ENCODE data around the gene RERE. TPM values are rescaled to one million over a fixed set of nuclear protein-coding genes. Genes with fewer than 3 reads are reported as not detected.
"Not testable (repeated sequence)": the region's sequence is repeated elsewhere in the genome, so short reads cannot be mapped to it uniquely, and the experiment has no call there.

Gene RERE
- total and polyA plus RNA-seq, 12 donors = 46.5 to 163 (median 139) TPM

DNA sequence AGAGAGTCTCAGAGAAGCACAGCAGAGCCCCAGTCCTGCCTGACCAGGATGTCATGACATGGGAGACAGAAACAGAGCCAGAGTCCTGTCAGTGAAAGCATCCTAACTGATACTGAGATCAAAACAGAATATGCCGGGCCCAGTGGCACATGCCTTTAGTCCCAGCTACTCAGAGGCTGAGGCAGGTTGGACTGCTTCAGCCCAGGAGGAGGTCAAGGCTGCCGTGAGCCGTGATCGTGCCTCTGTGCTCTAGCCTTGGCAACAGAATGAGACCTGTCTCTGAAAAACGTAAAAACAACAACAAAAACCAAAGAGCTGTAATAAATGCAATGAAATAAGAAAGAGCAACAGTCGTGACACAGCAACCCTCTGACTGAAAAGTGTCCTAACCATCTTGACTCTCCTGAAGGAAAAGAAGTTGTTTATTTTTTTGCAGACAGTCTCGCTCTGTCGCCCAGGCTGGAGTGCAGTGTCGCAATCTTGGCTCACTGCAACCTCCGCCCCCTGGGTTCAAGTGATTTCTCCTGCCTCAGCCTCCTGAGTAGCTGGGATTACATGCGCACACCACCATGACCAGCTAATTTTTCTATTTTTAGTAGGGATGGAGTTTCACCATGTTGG lies 310.3 kb downstream of the RERE start:
- intact Hi-C loops (cut with DNase I) = no loop called here

DNA sequence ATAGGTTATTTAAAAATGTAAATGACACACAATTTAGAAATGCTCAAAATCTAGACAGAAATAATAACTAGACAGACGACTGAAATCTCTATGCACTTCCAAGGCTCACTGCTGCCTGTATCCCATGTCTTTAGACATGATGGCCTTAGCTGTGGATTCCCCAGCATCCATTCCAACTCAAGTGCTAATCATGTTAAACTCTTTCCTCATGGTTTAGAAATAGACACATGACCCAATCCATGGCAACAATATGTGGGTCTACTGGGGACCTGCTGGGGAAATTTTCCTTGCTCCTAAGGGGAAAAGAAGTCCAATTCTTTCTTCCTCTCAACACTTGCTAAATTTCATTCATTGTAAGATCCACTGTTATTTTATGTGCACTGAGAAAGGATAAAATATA lies 311.0 kb downstream of the RERE start:
- peaks cover 0 to 13% (median 0%) of the 10 kb centered on the region in 9 donors for H3K36me3 ChIP-seq
- no peaks in the 10 kb centered on the region for H3K27me3 ChIP-seq
- peak overlapping the region in 1 of 10 donors; percentile 25 for H3K27ac ChIP-seq
- intact Hi-C loops (cut with DNase I) = no loop called here
- ATAC-seq (peak in 1 of 8 donors; percentile 58), DNase-seq (no peak)
- H3K9me3 ChIP-seq = no peaks in the 10 kb centered on the region
- H3K4me3 ChIP-seq = no peak overlapping the region
- TF ChIP-seq, protein P1, sequence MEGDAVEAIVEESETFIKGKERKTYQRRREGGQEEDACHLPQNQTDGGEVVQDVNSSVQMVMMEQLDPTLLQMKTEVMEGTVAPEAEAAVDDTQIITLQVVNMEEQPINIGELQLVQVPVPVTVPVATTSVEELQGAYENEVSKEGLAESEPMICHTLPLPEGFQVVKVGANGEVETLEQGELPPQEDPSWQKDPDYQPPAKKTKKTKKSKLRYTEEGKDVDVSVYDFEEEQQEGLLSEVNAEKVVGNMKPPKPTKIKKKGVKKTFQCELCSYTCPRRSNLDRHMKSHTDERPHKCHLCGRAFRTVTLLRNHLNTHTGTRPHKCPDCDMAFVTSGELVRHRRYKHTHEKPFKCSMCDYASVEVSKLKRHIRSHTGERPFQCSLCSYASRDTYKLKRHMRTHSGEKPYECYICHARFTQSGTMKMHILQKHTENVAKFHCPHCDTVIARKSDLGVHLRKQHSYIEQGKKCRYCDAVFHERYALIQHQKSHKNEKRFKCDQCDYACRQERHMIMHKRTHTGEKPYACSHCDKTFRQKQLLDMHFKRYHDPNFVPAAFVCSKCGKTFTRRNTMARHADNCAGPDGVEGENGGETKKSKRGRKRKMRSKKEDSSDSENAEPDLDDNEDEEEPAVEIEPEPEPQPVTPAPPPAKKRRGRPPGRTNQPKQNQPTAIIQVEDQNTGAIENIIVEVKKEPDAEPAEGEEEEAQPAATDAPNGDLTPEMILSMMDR (IDR thresholded peaks at IDR 0.05) = no peak
- peaks cover 8 to 32% (median 26%) of the 10 kb centered on the region in 9 donors for H3K4me1 ChIP-seq
- 81 to 85% methylated on average over 1 of the region's 1 CpG for WGBS, 2 donors

More for the DNA sequence above, 310.3 kb downstream of the RERE start:
- Histone ChIP-seq H3K27ac (peak overlapping the region in 1 of 10 donors; percentile 25), H3K36me3 (peaks cover 0 to 13% (median 0%) of the 10 kb centered on the region in 9 donors), H3K27me3 (no peaks in the 10 kb centered on the region), H3K4me1 (peaks cover 8 to 35% (median 29%) of the 10 kb centered on the region in 9 donors), H3K9me3 (no peaks in the 10 kb centered on the region), H3K4me3 (no peak overlapping the region)
- TF ChIP-seq, protein P1 (IDR thresholded peaks at IDR 0.05) = no peak
- ATAC-seq (no peak), DNase-seq (no peak)
- 82 to 84% methylated on average over 11 of the region's 11 CpGs for WGBS, 2 donors

DNA sequence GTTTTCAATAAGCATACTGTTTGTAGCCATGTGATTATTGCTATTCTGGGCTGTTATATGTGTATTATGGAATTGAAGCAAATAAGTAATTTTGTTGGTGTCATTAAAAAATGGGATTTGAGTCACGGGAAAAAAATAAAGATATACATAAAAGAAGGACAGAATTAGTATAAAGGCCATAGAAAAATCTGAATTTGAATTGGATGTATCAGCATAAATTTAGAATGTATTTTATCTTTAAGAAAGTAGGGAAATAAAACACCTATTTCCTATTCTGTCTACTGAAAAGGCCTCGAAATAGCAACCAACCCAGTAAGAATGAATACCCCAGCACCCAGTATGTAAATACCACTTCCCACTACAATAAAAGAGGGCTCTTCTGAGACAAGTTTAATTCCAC lies 313.6 kb downstream of the RERE start:
- DNase-seq (no peak), ATAC-seq (no peak)
- no peaks in the 10 kb centered on the region for H3K9me3 ChIP-seq
- no peak overlapping the region for H3K27ac ChIP-seq
- peaks cover 0 to 21% (median 0%) of the 10 kb centered on the region in 9 donors for H3K36me3 ChIP-seq
- no peak overlapping the region for H3K4me3 ChIP-seq
- TF ChIP-seq, protein P1 (IDR thresholded peaks at IDR 0.05) = no peak
- peaks cover 0 to 10% (median 4%) of the 10 kb centered on the region in 9 donors for H3K4me1 ChIP-seq
- H3K27me3 ChIP-seq = no peaks in the 10 kb centered on the region
- 97% methylated on average over 2 of the region's 2 CpGs for WGBS, 2 donors
- intact Hi-C loops (cut with DNase I) = no loop called here

DNA sequence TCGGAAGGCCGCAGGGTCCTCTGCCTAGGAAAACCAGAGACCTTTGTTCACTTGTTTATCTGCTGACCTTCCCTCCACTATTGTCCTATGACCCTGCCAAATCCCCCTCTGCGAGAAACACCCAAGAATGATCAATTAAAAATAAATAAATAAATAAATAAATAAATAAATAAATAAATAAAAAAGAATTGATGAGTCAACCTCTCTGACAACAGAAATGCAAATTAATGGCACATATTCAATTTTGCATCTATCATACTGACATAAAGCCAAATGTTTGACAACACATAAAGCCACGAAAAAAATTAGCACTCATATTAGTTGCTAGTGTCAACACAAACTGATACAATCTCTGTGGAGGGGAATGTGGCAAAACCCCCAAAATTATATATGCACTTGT lies 314.5 kb downstream of the RERE start:
- DNase-seq; H3K27ac ChIP-seq; H3K27me3 ChIP-seq; intact Hi-C loops (cut with DNase I); H3K9me3 ChIP-seq; H3K4me3 ChIP-seq; ATAC-seq: not testable (repeated sequence)
- Histone ChIP-seq H3K36me3 (peaks cover 0 to 21% (median 0%) of the 10 kb centered on the region in 9 donors), H3K4me1 (peaks cover 0 to 13% (median 5%) of the 10 kb centered on the region in 9 donors)
- 75% methylated on average over 3 to 4 of the region's 4 CpGs for WGBS, 2 donors

DNA sequence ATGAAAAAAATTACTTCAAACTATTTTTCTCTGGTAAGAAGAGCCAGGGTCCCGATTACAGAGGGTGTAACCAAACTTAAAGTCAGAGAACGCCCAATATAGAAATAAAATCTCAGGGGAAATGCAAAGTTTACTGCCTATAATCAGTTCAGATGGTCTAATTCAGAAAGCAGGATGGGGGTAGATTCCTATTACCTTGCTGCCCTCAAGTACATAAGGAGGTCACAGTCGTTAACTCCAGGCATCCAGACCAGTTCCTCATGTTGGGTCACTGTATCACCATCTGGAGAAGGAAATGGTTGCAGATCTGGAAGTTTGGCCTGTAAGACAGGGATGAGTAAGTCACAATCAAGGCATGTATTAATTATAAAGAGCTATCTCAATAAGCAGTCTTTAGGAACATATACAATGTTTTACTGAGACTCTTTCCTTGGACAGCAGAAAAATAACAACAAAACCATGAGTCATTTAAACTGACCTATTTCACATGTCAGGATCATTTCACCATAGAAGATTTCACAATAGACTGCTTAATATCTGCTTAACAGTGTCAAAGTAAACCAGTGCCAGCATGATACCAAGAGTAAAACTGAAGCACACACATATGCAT lies 320.1 kb downstream of the RERE start:
- 63 to 75% methylated on average over 3 of the region's 3 CpGs for WGBS, 2 donors
- Histone ChIP-seq H3K4me1 (peaks cover 0 to 25% (median 7%) of the 10 kb centered on the region in 9 donors), H3K4me3 (no peak overlapping the region), H3K27me3 (no peaks in the 10 kb centered on the region), H3K27ac (peak overlapping the region in 4 of 10 donors; percentile 1 to 36 (median 18)), H3K36me3 (peaks cover 0 to 59% (median 16%) of the 10 kb centered on the region in 9 donors), H3K9me3 (no peaks in the 10 kb centered on the region)
- TF ChIP-seq, protein P1 (IDR thresholded peaks at IDR 0.05) = no peak
- intact Hi-C loops (cut with DNase I) = no loop called here
- peak in 3 of 8 donors; percentile 49 to 85 (median 58) for ATAC-seq
- DNase-seq = no peak
